ENCODE results near the gene ATP1A2. TPM values are rescaled to one million over a fixed set of nuclear protein-coding genes. Genes with fewer than 3 reads are reported as not detected.

Gene ATP1A2
- total and polyA plus RNA-seq, 2 experiments from 2014 or later, result 11.3 to 40.9 TPM

- H3K4me1 ChIP-seq (ENCODE audit: low read depth), result no peaks in the 10 kb centered on the region
- H3K27me3 ChIP-seq, result peaks cover 67% of the 10 kb centered on the region
- no peaks in the 10 kb centered on the region for H3K9me3 ChIP-seq (ENCODE audit: low read depth)
- no peak for TF ChIP-seq CTCF (IDR thresholded peaks at IDR 0.05; ENCODE audit: low read depth, low read length)
- no peak for DNase-seq (ENCODE audit: low read depth in 1 of 2, low spot score in 1 of 2)
- no peak overlapping the region for H3K4me3 ChIP-seq
- no peaks in the 10 kb centered on the region for H3K36me3 ChIP-seq
- no peak overlapping the region for H3K27ac ChIP-seq
Measured at GRCh38 chr1:160082487-160082886, 33.1 kb upstream of the ATP1A2 start.

- DNase-seq (ENCODE audit: low read depth in 1 of 2, low spot score in 1 of 2), result no peak
- no peak for TF ChIP-seq CTCF (IDR thresholded peaks at IDR 0.05; ENCODE audit: low read depth, low read length)
- Histone ChIP-seq H3K36me3 (no peaks in the 10 kb centered on the region), H3K4me1 (ENCODE audit: low read depth) (no peaks in the 10 kb centered on the region), H3K27me3 (peaks cover 67% of the 10 kb centered on the region), H3K27ac (no peak overlapping the region), H3K4me3 (no peak overlapping the region), H3K9me3 (ENCODE audit: low read depth) (no peaks in the 10 kb centered on the region)
Measured at GRCh38 chr1:160082926-160083325, 32.6 kb upstream of the ATP1A2 start.

- TF ChIP-seq CTCF (IDR thresholded peaks at IDR 0.05; ENCODE audit: low read depth, low read length), result peak; percentile 62
- Histone ChIP-seq H3K9me3 (ENCODE audit: low read depth) (no peaks in the 10 kb centered on the region), H3K4me1 (ENCODE audit: low read depth) (no peaks in the 10 kb centered on the region), H3K36me3 (no peaks in the 10 kb centered on the region), H3K27ac (no peak overlapping the region), H3K27me3 (peaks cover 65% of the 10 kb centered on the region), H3K4me3 (peak overlapping the region; percentile 26)
- DNase-seq (ENCODE audit: low read depth in 1 of 2, low spot score in 1 of 2), result peak; percentile 34 to 77
Measured at GRCh38 chr1:160083968-160084770, 31.4 kb upstream of the ATP1A2 start.

GRCh38 chr1:160084771-160085321 lies 30.7 kb upstream of the ATP1A2 start:
- Histone ChIP-seq H3K9me3 (ENCODE audit: low read depth) (no peaks in the 10 kb centered on the region), H3K27ac (no peak overlapping the region), H3K4me1 (ENCODE audit: low read depth) (no peaks in the 10 kb centered on the region), H3K27me3 (peaks cover 59% of the 10 kb centered on the region), H3K36me3 (no peaks in the 10 kb centered on the region), H3K4me3 (no peak overlapping the region)
- no peak for DNase-seq (ENCODE audit: low read depth in 1 of 2, low spot score in 1 of 2)
- TF ChIP-seq CTCF (IDR thresholded peaks at IDR 0.05; ENCODE audit: low read depth, low read length), result no peak

- Histone ChIP-seq H3K36me3 (no peaks in the 10 kb centered on the region), H3K27me3 (peaks cover 49% of the 10 kb centered on the region), H3K4me1 (ENCODE audit: low read depth) (no peaks in the 10 kb centered on the region), H3K4me3 (no peak overlapping the region), H3K27ac (no peak overlapping the region), H3K9me3 (ENCODE audit: low read depth) (no peaks in the 10 kb centered on the region)
- peak; percentile 75 to 88 for DNase-seq (ENCODE audit: low read depth in 1 of 2, low spot score in 1 of 2)
- TF ChIP-seq CTCF (IDR thresholded peaks at IDR 0.05; ENCODE audit: low read depth, low read length), result peak; percentile 93
Measured at GRCh38 chr1:160085686-160086455, 29.7 kb upstream of the ATP1A2 start.
